Stimulated activated CD8-positive, alpha-beta memory T cell treated with anti-CD3 and anti-CD28 coated beads, Interleukin-2, amount 100 ng/mL, for 1 hour (primary cell): ENCODE results near the gene MRPL17.

ENCODE experiments used
- DNase-seq, 2 donors: peaks; one replicate each; pipeline ENCODE4 v3.0.0-alpha.2; 2020; ENCODE audit warnings: low read depth in 2 of 2

MRPL17 gene

GRCh38 chr11:6682591-6682935 is 577 bp downstream of the MRPL17 start:
- no peak for DNase-seq

GRCh38 chr11:6681949-6682348 is 1.2 kb downstream of the MRPL17 start:
- no peak for DNase-seq

- DNase-seq: no peak
Measured at GRCh38 chr11:6681505-6681904, 1.6 kb downstream of the MRPL17 start.

GRCh38 chr11:6677018-6677417 is 6.1 kb downstream of the MRPL17 start:
- DNase-seq: no peak

- DNase-seq: no peak
Measured at GRCh38 chr11:6674862-6675261, 8.3 kb downstream of the MRPL17 start.

- DNase-seq: no peak
Measured at GRCh38 chr11:6674219-6674597, 8.9 kb downstream of the MRPL17 start.

- DNase-seq: no peak
Measured at GRCh38 chr11:6673523-6674218, 9.5 kb downstream of the MRPL17 start.

GRCh38 chr11:6671991-6672390 is 11.1 kb downstream of the MRPL17 start:
- DNase-seq: no peak

- DNase-seq: no peak
Measured at GRCh38 chr11:6670202-6670830, 12.8 kb downstream of the MRPL17 start.

GRCh38 chr11:6667733-6668374 is 15.3 kb downstream of the MRPL17 start:
- no peak for DNase-seq

GRCh38 chr11:6666302-6667183 is 16.6 kb downstream of the MRPL17 start:
- no peak for DNase-seq

GRCh38 chr11:6664551-6664950 is 18.6 kb downstream of the MRPL17 start:
- no peak for DNase-seq

- no peak for DNase-seq
Measured at GRCh38 chr11:6663794-6664469, 19.2 kb downstream of the MRPL17 start.

- no peak for DNase-seq
Measured at GRCh38 chr11:6660712-6661111, 22.4 kb downstream of the MRPL17 start.

- no peak for DNase-seq
Measured at GRCh38 chr11:6658647-6659046, 24.5 kb downstream of the MRPL17 start.

GRCh38 chr11:6657346-6657745 is 25.8 kb downstream of the MRPL17 start:
- DNase-seq: no peak

GRCh38 chr11:6656936-6657335 is 26.2 kb downstream of the MRPL17 start:
- no peak for DNase-seq

- no peak for DNase-seq
Measured at GRCh38 chr11:6656584-6656915, 26.6 kb downstream of the MRPL17 start.

- no peak for DNase-seq
Measured at GRCh38 chr11:6655790-6656583, 27.2 kb downstream of the MRPL17 start, which contains the start of gene DCHS1. TSS of gene DCHS1 (minus strand) at chr11:6655809. CDS start at chr11:6641613, 14,196 bp downstream.

GRCh38 chr11:6655020-6655789 is 27.9 kb downstream of the MRPL17 start:
- DNase-seq: no peak
